ENCODE data around the gene GRAMD4. TPM values are rescaled to one million over a fixed set of nuclear protein-coding genes. Genes with fewer than 3 reads are reported as not detected.
"Not testable (repeated sequence)": the region's sequence is repeated elsewhere in the genome, so short reads cannot be mapped to it uniquely, and the experiment has no call there.

GRAMD4 gene
- total RNA-seq, 2 donors from 2014 or later = 118 to 141 TPM

DNA sequence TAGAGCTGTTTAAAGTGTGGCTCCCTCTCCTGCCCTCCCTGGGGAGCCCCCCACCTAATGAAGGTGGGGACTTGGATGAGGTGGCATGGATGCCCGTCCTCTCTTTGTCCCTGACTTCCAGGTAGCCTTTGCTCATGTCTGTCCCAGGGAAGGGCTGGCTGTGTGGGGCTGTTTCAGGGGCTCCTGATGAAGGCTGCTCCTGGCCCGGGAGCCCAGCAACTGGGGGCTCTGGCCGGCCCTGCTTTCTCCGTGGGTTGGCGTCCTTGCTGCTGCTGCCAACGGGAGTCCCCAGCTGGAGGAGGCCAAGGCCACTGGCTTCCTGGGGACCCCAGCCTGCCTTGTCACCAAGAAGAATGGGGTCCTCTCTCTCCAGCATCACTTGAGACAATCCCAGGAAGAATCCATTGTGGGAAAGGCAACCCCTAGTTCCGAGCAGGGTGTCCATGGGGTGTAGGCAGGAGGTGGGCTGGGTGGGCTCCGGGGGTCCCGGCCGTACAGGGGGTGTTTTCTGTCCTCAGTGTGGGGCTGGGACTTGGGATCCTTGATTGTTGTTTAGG, 13.2 kb downstream of the GRAMD4 start:
- H3K4me1 ChIP-seq = no peaks in the 10 kb centered on the region

DNA sequence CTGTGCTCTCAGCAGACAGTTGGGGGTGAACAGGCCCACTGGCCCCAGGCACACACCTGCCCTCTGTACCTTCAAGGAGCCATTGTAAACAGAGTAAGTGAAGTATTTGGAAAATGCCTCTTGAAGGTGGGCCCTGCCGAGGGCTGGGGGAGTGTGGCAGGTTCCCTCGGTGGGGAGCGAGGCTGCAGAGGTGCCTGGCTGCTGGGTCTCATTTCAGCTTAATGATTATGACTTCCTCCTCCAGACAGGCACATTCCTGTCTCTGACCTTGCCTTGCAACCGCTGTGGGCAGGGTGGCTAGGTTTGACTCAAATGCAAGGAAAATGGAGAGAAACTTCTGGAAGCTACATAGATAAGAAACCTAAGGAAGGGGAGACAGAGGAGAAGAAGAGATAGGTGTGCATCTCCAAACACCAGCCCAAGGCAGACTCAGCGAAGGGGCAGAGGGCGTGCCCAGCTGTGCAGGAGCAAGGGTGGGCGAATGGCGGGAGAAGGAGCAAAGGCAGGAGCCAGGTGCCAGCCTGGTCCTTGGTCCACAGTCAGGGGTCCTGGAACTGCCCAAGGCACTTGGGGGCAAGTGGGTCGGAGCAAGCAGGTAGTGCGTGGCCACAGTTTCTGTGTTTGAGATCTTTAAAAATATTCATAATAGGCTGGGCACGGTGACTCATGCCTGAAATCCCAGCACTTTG, 14.0 kb downstream of the GRAMD4 start:
- Histone ChIP-seq H3K27ac (peak overlapping the region; percentile 42), H3K4me3 (no peak overlapping the region), H3K4me1 (no peaks in the 10 kb centered on the region), H3K36me3 (peaks cover 5% of the 10 kb centered on the region), H3K9ac (ENCODE audit: low read depth in 2 of 2, low read length in 2 of 2) (peak overlapping the region in 1 of 2 donors; percentile 1), H3K27me3 (no peaks in the 10 kb centered on the region), H3K9me3 (no peaks in the 10 kb centered on the region)
- intact Hi-C loops (cut with DNase I) = no loop called here
- TF ChIP-seq, protein P1, sequence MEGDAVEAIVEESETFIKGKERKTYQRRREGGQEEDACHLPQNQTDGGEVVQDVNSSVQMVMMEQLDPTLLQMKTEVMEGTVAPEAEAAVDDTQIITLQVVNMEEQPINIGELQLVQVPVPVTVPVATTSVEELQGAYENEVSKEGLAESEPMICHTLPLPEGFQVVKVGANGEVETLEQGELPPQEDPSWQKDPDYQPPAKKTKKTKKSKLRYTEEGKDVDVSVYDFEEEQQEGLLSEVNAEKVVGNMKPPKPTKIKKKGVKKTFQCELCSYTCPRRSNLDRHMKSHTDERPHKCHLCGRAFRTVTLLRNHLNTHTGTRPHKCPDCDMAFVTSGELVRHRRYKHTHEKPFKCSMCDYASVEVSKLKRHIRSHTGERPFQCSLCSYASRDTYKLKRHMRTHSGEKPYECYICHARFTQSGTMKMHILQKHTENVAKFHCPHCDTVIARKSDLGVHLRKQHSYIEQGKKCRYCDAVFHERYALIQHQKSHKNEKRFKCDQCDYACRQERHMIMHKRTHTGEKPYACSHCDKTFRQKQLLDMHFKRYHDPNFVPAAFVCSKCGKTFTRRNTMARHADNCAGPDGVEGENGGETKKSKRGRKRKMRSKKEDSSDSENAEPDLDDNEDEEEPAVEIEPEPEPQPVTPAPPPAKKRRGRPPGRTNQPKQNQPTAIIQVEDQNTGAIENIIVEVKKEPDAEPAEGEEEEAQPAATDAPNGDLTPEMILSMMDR (IDR thresholded peaks at IDR 0.05) = no peak
- no peak for DNase-seq

More for the DNA sequence above, 13.2 kb downstream of the GRAMD4 start:
- H3K27ac ChIP-seq = no peak overlapping the region
- peaks cover 1% of the 10 kb centered on the region for H3K36me3 ChIP-seq
- intact Hi-C loops (cut with DNase I) = no loop called here
- no peaks in the 10 kb centered on the region for H3K9me3 ChIP-seq
- no peak for DNase-seq
- peak overlapping the region in 1 of 2 donors; percentile 1 for H3K9ac ChIP-seq (ENCODE audit: low read depth in 2 of 2, low read length in 2 of 2)
- no peak overlapping the region for H3K4me3 ChIP-seq
- H3K27me3 ChIP-seq = no peaks in the 10 kb centered on the region
- TF ChIP-seq, protein P1 (IDR thresholded peaks at IDR 0.05) = no peak

DNA sequence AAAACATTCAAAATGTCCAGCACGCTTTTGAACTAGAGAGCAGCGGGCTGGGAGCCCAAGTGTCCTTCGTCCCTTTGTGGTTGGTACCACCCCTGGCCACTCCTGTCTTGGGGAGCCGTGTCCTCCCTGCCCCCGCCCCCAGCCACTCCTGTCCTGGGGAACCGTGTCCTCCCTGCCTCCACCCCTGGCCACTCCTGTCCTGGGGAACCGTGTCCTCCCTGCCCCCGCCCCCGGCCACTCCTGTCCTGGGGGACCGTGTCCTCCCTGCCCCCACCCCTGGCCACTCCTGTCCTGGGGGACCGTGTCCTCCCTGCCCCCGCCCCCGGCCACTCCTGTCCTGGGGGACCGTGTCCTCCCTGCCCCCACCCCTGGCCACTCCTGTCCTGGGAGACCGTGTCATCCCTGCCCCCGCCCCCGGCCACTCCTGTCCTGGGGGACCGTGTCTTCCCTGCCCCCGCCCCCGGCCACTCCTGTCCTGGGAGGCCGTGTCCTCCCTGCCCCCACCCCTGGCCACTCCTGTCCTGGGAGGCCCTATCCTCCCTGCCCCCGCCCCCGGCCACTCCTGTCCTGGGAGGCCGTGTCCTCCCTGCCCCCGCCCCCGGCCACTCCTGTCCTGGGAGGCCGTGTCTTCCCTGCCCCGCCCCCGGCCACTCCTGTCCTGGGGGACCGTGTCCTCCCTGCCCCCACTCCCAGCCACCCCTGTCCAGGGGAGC, 14.9 kb downstream of the GRAMD4 start:
- DNase-seq; H3K36me3 ChIP-seq; intact Hi-C loops (cut with DNase I); H3K9ac ChIP-seq (ENCODE audit: low read depth in 2 of 2, low read length in 2 of 2); H3K27me3 ChIP-seq; H3K4me3 ChIP-seq; H3K9me3 ChIP-seq; H3K4me1 ChIP-seq: not testable (repeated sequence)
- peak overlapping the region; percentile 42 for H3K27ac ChIP-seq

DNA sequence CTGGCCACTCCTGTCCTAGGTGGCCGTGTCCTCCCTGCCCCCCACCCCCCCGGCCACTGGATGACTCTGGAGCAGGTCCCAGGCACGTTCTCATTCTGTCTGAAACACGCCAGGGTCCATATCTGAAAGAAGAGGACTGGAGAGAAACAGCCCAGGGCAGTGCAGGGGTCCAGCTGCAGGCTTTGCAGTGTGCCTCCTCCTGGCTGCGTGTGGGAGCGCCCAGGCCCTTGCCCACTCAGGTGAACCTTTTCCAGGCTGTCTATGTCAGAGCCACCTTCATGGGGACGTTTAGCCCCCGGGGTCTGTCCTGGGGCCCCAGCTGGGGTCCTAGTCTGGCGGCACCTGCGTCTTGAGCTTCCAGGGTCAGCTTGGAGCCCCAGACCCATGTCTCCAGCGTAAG, 15.6 kb downstream of the GRAMD4 start:
- Histone ChIP-seq H3K27me3 (no peaks in the 10 kb centered on the region), H3K27ac (no peak overlapping the region), H3K36me3 (peaks cover 5% of the 10 kb centered on the region), H3K9me3 (no peaks in the 10 kb centered on the region), H3K4me1 (no peaks in the 10 kb centered on the region), H3K4me3 (no peak overlapping the region), H3K9ac (ENCODE audit: low read depth in 2 of 2, low read length in 2 of 2) (no peak overlapping the region)
- intact Hi-C loops (cut with DNase I) = no loop called here
- no peak for DNase-seq
- TF ChIP-seq, protein P1 (IDR thresholded peaks at IDR 0.05) = no peak

DNA sequence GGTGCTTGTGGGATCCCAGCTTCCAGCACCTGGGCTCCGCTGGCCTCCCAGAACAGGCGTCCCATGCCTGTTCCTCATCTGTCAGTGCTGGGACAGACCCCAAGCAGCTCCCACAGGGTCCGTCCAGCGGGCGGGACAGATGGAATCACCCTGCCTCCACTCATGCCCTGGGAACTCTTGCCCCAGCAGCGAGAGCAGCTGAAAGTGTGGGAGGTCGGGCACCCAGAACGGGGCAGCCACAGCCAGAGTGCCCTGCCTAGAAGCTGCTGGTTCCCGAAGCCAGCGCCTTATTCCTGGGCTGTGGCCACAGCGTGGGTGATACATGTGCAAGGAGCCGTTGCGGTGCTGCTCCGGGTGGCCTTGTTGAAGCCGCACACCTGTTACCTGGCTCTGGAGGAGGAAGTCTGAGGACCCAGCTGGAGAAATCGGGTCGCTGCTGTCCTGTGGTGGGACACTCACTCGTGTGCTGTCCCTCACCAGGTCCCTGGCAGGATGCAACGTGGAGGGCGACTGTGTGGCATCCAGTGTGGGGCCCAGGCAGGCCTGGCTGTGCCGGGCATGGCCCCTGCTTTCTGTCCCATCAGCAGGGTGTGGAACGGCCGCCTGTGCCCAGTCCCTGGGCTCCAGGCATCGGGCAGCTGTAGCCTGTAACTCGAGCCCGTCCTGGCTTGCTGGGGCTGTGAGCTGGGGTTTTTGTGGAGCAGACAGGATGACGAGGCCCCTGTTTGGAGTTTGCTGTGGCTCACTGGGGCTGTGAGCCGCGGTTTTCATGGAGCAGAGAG, 16.2 kb downstream of the GRAMD4 start:
- H3K27me3 ChIP-seq = no peaks in the 10 kb centered on the region
- peaks cover 5% of the 10 kb centered on the region for H3K36me3 ChIP-seq
- TF ChIP-seq, protein P1 (IDR thresholded peaks at IDR 0.05) = no peak
- intact Hi-C loops (cut with DNase I) = no loop called here
- no peak for DNase-seq
- no peaks in the 10 kb centered on the region for H3K4me1 ChIP-seq
- no peak overlapping the region for H3K4me3 ChIP-seq
- peak overlapping the region in 1 of 2 donors; percentile 24 for H3K9ac ChIP-seq (ENCODE audit: low read depth in 2 of 2, low read length in 2 of 2)
- H3K9me3 ChIP-seq = no peaks in the 10 kb centered on the region
- no peak overlapping the region for H3K27ac ChIP-seq
